PC-3 (cell line): ENCODE data around the gene MKKS.

Source experiments
- CTCF ChIP-seq: fragments of 300-600 bp; sonication (generic); conservative IDR thresholded peaks from 2 replicates; pipeline ENCODE4 v1.5.1; 2017; ENCODE audit warnings: antibody characterized with exemption, low read depth, mild to moderate bottlenecking, low read length
- EZH2 ChIP-seq: fragments of 300-600 bp; sonication (generic); IDR thresholded peaks from one replicate; pipeline ENCODE4 v1.6.1; 2017; ENCODE audit warnings: antibody characterized with exemption, mild to moderate bottlenecking, low read length; ENCODE audit not compliant: unreplicated experiment
- EZH2phosphoT487 ChIP-seq: fragments of 300-600 bp; sonication (generic); IDR thresholded peaks from 2 replicates; pipeline ENCODE4 v1.6.1; 2018; ENCODE audit warnings: mild to moderate bottlenecking, antibody characterized with exemption, low read length, borderline replicate concordance

- no peak for TF ChIP-seq CTCF
- no peak for TF ChIP-seq EZH2phosphoT487
- TF ChIP-seq EZH2, result no peak
These were observed at the start of gene MKKS for GRCh38 chr20:10433623-10434466.
